Endothelial cell of umbilical vein (primary cell): ENCODE results near the gene PCNX1. TPM values are rescaled to one million over a fixed set of nuclear protein-coding genes. Genes with fewer than 3 reads are reported as not detected.

ENCODE experiments used
- BruUV-seq: library from RNA; stranded (reverse); fragments of 400-500 nt; replicated peaks from 2 replicates; lab custom pipeline; 2021; lab: Mats Ljungman, UMichigan
- CTCF ChIA-PET: fragments of 300-600, 350-600 bp; sonication (Branson Sonifier 250); formaldehyde crosslinking; loops from one replicate; lab custom pipeline; 2021; ENCODE audit warnings: antibody characterized with exemption, inconsistent platforms; lab: Charles Lee
- POLR2A ChIA-PET: fragments of 300-600, 350-600 bp; sonication (Branson Sonifier 250); formaldehyde crosslinking; loops from one replicate; lab custom pipeline; 2021; ENCODE audit warnings: antibody characterized with exemption, inconsistent platforms; lab: Charles Lee
- DNase-seq: peaks from one replicate; pipeline ENCODE4 v3.0.0-alpha.2; 2011; ENCODE audit warnings: low read depth, low spot score
- FAIRE-seq: peaks from 2 replicates; lab custom pipeline; 2011; peaks lifted over from hg19 to GRCh38; lab: Jason Lieb, UNC
- H2AFZ ChIP-seq: 2 replicates; pipeline ENCODE4 v1.6.0; 2012; ENCODE audit warnings: low read depth, low read length, control low read depth, inconsistent platforms
- H3K27ac ChIP-seq: 2 replicates; pipeline ENCODE4 v1.5.1; 2011; ENCODE audit warnings: low read depth, mild to moderate bottlenecking, control low read depth, low read length, moderate library complexity; ENCODE audit not compliant: insufficient read depth
- H3K27me3 ChIP-seq, 2 experiments: 2 replicates each; pipeline versions ENCODE4 v1.6.0 to v1.6.1; 2011; ENCODE audit warnings: low read length in 2 of 2, mixed read lengths in 1 of 2; ENCODE audit not compliant: control insufficient read depth in 2 of 2, insufficient read depth in 2 of 2
- H3K36me3 ChIP-seq, 2 experiments: 2 replicates in 1 of 2; 3 replicates in 1 of 2; pipeline ENCODE4 v1.5.1; 2011; ENCODE audit warnings: low read length in 2 of 2, mild to moderate bottlenecking in 1 of 2, moderate library complexity in 1 of 2; ENCODE audit not compliant: control insufficient read depth in 2 of 2, insufficient read depth in 2 of 2; ENCODE audit errors: extremely low read depth in 1 of 2
- H3K4me1 ChIP-seq: 3 replicates; pipeline ENCODE4 v1.5.1; 2011; ENCODE audit warnings: mild to moderate bottlenecking, low read length; ENCODE audit not compliant: control insufficient read depth, insufficient read depth; ENCODE audit errors: extremely low read depth
- H3K4me2 ChIP-seq: 2 replicates; pipeline ENCODE4 v1.6.1; 2011; ENCODE audit warnings: low read length, control low read depth, mixed read lengths; ENCODE audit not compliant: insufficient read depth
- H3K4me3 ChIP-seq, 3 experiments: fragments of 200-600 bp in 1 of 3; sonication (generic), shearing (Covaris generic) in 1 of 3; replicated peaks in 1 of 3; 2 replicates each; pipeline ENCODE4 v1.5.1; 2011 to 2016; ENCODE audit warnings: control low read depth in 3 of 3, low read length in 3 of 3, mild to moderate bottlenecking in 2 of 3, inconsistent platforms in 1 of 3, low read depth in 1 of 3, moderate library complexity in 1 of 3; ENCODE audit not compliant: insufficient read depth in 1 of 3
- H3K79me2 ChIP-seq: 2 replicates; pipeline ENCODE4 v1.6.0; 2012; ENCODE audit warnings: low read length, inconsistent platforms; ENCODE audit not compliant: control insufficient read depth, insufficient read depth
- H3K9ac ChIP-seq: replicated peaks from 2 replicates; pipeline ENCODE3; 2011; ENCODE audit warnings: low read length, control low read depth; ENCODE audit not compliant: insufficient read depth; ENCODE audit errors: extremely low read depth
- H3K9me1 ChIP-seq: replicated peaks from 3 replicates; pipeline ENCODE4 v1.6.0; 2011; ENCODE audit warnings: mild to moderate bottlenecking, low read length; ENCODE audit not compliant: control insufficient read depth, insufficient read depth; ENCODE audit errors: extremely low read depth
- H3K9me3 ChIP-seq: replicated peaks from 2 replicates; pipeline ENCODE4 v1.5.1; 2012; ENCODE audit warnings: low read length, inconsistent platforms; ENCODE audit not compliant: control insufficient read depth, insufficient read depth
- H4K20me1 ChIP-seq: replicated peaks from 2 replicates; pipeline ENCODE3; 2011; ENCODE audit warnings: mild to moderate bottlenecking, low read length; ENCODE audit not compliant: control insufficient read depth, insufficient read depth; ENCODE audit errors: extremely low read depth
- CTCF ChIP-seq, 2 donors: IDR thresholded peaks; 1 replicate in 1 of 2; 2 replicates in 1 of 2; pipeline ENCODE4 v1.5.1; 2011; ENCODE audit warnings: low read length in 2 of 2, mild to moderate bottlenecking in 2 of 2, moderate library complexity in 2 of 2, control low read depth in 1 of 2, inconsistent platforms in 1 of 2, low read depth in 1 of 2; ENCODE audit not compliant: insufficient read depth in 1 of 2; ENCODE audit errors: extremely low read depth in 1 of 2
- EZH2 ChIP-seq: IDR thresholded peaks from 2 replicates; pipeline ENCODE4 v1.6.1; 2012; ENCODE audit warnings: borderline replicate concordance, low read depth, mild to moderate bottlenecking, moderate library complexity, low read length, inconsistent platforms; ENCODE audit not compliant: severe bottlenecking
- FOS ChIP-seq: IDR thresholded peaks from 2 replicates; pipeline ENCODE4 v1.6.1; 2011; ENCODE audit warnings: mild to moderate bottlenecking, low read length, moderate library complexity, borderline replicate concordance; ENCODE audit not compliant: insufficient read depth
- GATA2 ChIP-seq: IDR thresholded peaks from 2 replicates; pipeline ENCODE4 v1.7.0; 2011; ENCODE audit warnings: low read depth, mild to moderate bottlenecking, moderate library complexity, mixed read lengths, low read length; ENCODE audit not compliant: insufficient read length, insufficient read depth
- JUN ChIP-seq: IDR thresholded peaks from 2 replicates; pipeline ENCODE4 v1.6.1; 2011; ENCODE audit warnings: borderline replicate concordance, low read depth; ENCODE audit not compliant: insufficient read length, insufficient read depth
- MAX ChIP-seq: IDR thresholded peaks from 2 replicates; pipeline ENCODE4 v1.6.1; 2011; ENCODE audit not compliant: insufficient read depth, insufficient read length
- MYC ChIP-seq: IDR thresholded peaks from one replicate; pipeline ENCODE4 v1.6.1; 2011; ENCODE audit warnings: mild to moderate bottlenecking, low read depth, low read length
- POLR2A ChIP-seq: IDR thresholded peaks from 2 replicates; pipeline ENCODE4 v1.6.1; 2012; ENCODE audit warnings: low read depth, mild to moderate bottlenecking, control low read depth, low read length
- POLR2AphosphoS5 ChIP-seq: IDR thresholded peaks from 2 replicates; pipeline ENCODE4 v1.6.1; 2012; ENCODE audit warnings: low read depth, mild to moderate bottlenecking, control low read depth, low read length, moderate library complexity; ENCODE audit not compliant: insufficient read depth
- dilution Hi-C: fragments of 300-500 bp; cut with MboI; formaldehyde crosslinking; loops from one replicate; pipeline ENCODE4 v1.15.0; 2019; ENCODE audit warnings: low sequenced_read_pairs; ENCODE audit not compliant: extremely low pct_ligation_motif_present
- intact Hi-C: fragments of 100-400 bp; cut with micrococcal nuclease; formaldehyde crosslinking; loops from one replicate; pipeline ENCODE4 v1.10.0; 2022
- polyA plus RNA-seq, 4 experiments: library from polyadenylated mRNA; depleted of rRNA in 3 of 4; stranded (reverse) in 3 of 4; unstranded in 1 of 4; fragments of >200 nt; gene quantifications; 2 replicates each; pipeline versions ENCODE4 v1.2.1 to v1.2.3, GENCODE V29; 2011 to 2012; ENCODE audit warnings: missing spikeins in 1 of 4
- total RNA-seq: library from RNA; stranded (reverse); gene quantifications from 2 replicates; pipeline ENCODE4 v1.2.3, GENCODE V29; 2021

The PCNX1 gene
- total and polyA plus RNA-seq, 2 donors (not counting 3 experiments of a cell fraction or from before 2014, with no cell fraction given), result 21.4 to 40.5 TPM

DNA sequence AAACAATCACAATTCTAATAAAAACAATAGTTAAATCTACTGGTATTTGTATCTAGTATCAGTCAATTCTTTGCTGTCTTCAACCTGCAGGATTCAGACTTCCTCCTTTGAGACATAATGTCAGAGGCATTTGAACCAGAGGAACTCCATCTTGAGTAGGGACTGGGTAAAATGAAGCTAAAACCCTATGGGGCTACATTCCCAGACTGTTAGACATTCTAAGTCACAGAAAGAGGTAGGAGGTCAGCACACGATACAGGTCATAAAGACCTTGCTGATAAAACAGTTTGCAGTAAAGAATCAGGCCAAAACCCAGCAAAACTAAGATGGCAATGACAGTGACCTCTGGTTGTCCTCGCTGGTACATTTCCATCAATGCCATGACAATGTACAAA lies 49.8 kb upstream of the PCNX1 start:
- H4K20me1 ChIP-seq, result no peaks in the 10 kb centered on the region
- H3K4me1 ChIP-seq, result no peaks in the 10 kb centered on the region
- no peaks in the 10 kb centered on the region for H3K36me3 ChIP-seq
- peaks cover 0 to 7% of the 10 kb centered on the region in 2 experiments for H3K27me3 ChIP-seq
- DNase-seq, result no peak
- CTCF ChIA-PET, result no interaction called here
- POLR2A ChIA-PET, result no interaction called here
- H3K9me1 ChIP-seq, result no peaks in the 10 kb centered on the region
- H3K4me2 ChIP-seq, result no peak overlapping the region
- no peak for FAIRE-seq
- no peak overlapping the region for H3K9ac ChIP-seq
- H3K27ac ChIP-seq, result no peak overlapping the region
- no peak for TF ChIP-seq MYC
- no peak for TF ChIP-seq POLR2A
- TF ChIP-seq FOS, result no peak
- no peak for TF ChIP-seq EZH2
- TF ChIP-seq POLR2AphosphoS5, result no peak
- TF ChIP-seq GATA2, result no peak
- no peak for TF ChIP-seq MAX
- TF ChIP-seq CTCF (IDR thresholded peaks at IDR 0.05; ENCODE audit: extremely low read depth in 1 of 2, insufficient read depth in 1 of 2, low read depth in 1 of 2, low read length in 2 of 2), result no peak
- no peak for TF ChIP-seq JUN
- no peaks in the 10 kb centered on the region for H3K9me3 ChIP-seq
- H3K79me2 ChIP-seq, result no peaks in the 10 kb centered on the region
- no TSS peak for BruUV-seq
- no peak overlapping the region for H2AFZ ChIP-seq
- intact Hi-C loops, result no loop called here
- dilution Hi-C loops, result no loop called here
- H3K4me3 ChIP-seq, result no peak overlapping the region
